Measurements from ENCODE around the gene ZDHHC11.
"Not testable (repeated sequence)": the region's sequence is repeated elsewhere in the genome, so short reads cannot be mapped to it uniquely, and the experiment has no call there.

ZDHHC11 gene

DNA sequence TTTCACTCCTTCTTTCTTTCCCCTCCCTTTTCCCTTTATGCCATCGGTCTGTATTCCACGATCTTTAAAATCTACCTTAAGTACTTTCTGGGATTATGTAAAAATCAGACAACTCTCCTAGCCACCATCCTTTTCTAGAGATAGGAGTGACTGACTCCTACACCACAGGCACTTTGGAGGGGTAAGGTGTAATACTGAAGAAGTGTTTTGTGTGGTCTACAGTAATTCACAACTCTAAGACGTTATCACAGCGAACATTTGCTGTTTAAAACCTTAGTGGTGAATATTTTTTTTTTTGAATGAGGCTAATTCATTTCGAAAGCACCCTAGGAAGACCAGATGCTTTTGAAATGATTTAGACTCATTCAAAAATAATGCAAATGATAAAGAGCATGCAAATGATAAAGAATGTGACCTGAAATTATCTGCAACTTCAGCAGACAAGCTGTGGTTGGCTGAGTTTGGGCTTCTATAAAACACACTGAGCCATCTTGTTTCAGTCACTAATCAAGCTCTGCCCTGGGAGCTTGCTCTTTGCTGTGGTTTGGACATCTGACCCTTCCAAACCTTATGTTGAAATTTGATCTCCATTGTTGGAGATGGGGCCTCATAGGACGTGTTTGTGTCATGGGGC, 52.2 kb downstream of the ZDHHC11 start:
- DNase-seq = not testable (repeated sequence)

DNA sequence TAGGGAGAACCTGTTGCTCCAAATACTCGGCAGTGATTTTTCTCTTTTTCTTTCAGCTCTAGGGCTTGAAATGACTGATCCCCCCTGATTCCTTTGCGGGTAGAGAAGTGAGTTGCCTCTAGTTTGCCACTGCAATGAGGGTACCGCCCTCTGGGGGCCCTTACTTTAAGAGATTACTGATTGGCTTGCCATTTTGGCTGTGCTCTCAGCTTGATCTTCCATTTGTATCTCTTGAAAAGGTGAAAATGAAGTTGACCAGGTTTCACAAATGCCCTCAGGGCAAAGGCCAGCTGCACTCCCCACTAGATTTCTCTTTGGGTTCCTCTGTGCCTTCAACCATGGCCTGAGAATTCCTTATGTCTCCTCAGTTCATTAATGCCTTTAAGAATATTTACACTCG, 52.8 kb downstream of the ZDHHC11 start:
- DNase-seq = not testable (repeated sequence)

DNA sequence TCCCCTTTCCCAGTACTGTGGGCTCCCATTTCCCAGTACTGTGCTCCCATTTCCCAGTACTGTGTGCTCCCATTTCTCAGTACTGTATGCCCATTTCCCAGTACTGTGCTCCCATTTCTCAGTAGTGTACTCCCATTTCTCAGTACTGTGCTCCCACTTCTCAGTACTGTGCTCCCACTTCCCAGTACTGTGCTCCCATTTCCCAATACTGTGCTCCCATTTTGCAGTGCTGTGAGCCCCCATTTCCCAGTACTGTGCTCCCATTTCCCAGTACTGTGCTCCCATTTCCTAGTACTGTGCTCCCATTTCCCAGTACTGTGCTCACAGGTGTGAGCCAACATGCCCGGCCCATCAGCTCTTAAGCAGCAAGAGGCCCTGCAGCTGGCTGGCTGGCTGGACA, 54.9 kb downstream of the ZDHHC11 start:
- DNase-seq = not testable (repeated sequence)

DNA sequence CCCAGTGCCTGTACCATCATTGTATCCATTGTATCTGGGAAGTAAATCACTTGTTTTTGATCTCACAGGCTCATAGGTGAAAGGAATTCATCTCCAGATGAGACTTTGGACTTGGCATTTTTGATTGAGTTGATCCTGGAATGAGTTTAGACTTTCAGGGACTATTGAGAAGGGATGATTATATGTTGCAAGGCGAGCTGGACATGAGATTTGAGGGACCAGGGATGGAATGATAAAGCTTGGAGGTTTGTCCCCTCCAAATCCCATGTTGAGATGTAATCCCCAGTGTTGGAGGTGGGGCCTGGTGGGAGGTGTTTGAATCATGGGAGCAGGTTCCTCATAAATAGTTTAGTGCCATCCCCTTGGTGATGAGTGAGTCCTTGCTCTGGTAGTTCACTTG, 55.8 kb downstream of the ZDHHC11 start:
- not testable (repeated sequence) for DNase-seq

DNA sequence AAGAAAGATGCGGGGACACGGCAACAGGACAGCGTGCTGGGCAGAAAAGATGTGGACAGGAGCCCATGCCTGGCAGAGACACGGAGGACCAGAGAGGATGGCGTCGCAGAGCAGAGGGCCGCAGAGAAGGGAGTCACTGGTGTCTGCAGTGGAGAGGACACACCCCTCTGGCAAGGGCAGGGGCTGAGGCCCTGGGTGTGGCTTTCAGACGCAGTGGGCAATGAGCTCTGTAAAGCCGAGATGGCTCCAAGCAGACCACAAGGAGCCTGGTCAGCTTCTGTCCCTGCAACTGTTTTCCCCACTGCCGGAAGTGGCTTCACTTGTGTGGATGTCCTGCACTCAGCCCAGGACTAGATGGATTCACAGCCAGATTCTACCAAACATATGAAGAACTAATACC, 62.1 kb downstream of the ZDHHC11 start:
- not testable (repeated sequence) for DNase-seq

DNA sequence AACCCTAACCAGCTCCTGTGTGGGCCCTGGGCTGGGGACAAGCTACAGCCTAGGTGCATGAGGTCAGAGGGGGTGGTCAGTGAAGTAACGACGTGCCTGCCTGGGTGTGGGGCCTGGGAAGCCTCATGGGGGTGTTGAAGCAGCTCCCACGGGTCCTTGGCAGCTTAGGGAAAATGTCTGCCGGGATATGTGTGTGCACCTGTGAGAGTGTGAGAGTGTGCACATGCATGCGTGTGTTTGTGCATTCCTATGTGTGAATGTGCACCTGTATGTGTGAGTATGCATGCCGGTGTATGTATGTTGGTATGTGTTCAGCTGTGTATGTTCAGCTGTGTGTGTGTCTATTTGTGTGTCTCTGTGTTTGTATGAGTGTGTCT, 62.9 kb downstream of the ZDHHC11 start:
- not testable (repeated sequence) for DNase-seq

DNA sequence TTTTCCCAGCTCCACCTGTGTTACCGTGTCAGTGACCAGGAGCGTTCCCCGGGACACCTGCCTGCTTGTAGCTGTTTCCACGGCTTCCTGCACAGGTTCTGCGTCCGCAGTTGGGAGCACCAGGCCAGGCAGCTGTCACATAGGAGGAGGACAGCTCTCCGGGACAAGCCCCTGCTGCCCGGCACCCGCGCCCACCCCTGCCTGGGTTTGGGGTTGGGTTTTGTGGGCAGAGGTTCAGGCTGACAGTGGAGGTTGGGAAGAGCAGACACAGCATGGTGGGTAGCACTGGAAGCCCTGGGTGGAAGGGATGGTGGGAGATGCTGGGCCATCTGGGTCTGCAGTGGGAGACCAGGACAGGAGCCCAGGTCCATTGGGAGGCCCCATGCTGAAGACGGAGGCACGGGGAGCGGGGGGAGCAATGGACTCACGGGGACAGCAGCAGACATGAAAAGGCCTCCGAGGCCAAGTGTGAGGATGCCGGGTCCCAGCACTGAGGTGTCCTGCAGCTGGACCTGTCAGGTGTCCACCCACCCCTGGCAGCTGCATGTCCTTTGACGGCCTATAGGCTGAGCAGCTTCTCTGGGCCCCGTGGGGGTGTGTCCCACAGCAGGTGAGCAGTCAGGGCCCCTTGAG, 63.4 kb downstream of the ZDHHC11 start:
- not testable (repeated sequence) for DNase-seq

DNA sequence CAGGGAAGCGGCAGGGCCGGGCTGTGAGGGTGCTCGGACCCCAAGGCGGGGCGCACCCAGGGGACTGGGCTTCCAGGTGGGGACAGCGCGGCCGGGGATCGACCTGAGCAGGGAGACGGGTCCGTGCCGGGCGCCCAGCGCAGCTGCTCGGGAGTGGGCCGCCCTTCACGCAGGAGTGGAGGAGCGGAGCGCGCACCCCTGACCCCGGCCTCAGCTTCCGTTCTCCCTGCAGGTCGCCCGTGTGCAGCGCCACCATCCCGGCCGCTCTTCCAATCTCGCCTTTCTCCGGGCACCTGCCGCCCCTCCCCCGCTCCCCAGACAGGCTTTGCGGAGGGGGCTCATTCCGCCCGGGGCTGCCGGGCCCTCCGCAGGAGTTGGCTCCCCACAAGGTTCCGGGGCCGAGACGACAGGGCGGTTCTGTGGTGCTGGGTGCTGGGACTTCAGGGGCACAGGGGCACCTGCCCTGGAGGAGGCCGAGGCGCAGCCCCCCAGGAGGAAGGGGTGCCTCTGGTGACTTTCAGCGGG, 65.5 kb downstream of the ZDHHC11 start:
- not testable (repeated sequence) for DNase-seq

DNA sequence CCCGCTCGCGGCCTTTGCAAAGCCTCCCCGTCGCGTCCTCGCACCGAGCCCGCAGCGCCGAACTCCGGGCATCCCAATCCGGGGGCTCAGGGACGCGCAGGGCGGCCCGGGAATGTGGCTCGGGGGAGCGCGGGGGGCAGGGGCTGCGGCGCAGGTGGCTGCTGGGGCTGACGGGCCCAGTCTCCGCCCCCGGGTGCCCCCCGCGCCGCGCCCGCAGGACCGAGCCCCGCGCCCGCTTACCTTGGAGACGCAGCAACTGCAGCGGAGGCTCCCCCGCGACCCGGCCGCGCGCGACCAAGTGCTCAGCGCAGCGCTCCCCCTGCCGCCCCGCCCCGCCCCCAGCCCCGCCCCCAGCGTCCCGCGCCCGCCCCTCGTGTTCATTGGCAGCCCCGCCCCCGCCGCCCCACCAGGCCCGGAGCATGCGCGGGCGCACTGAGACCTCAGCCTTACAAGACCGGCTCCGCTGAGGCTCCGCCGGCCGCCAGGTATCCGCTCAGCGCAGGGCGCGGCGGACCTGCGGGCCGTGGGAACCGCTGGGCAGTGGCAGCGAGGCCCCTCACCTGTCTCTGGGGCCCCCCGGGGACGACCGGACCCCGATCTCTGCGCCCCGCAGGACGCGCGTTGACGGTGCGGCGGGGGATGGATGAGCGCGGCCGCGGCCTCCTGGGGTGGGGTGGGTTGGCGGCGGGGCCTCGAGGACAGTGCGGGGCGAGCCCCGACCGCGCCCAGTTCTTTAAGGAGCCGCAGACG, 66.2 kb downstream of the ZDHHC11 start, which contains the start of gene ZDHHC11B:
Gene ZDHHC11B (minus strand): TSS at position 302 of the 750 bp plus-strand sequence. CDS start 17,810 bp downstream, outside the sequence.
- DNase-seq = peak; percentile 55

DNA sequence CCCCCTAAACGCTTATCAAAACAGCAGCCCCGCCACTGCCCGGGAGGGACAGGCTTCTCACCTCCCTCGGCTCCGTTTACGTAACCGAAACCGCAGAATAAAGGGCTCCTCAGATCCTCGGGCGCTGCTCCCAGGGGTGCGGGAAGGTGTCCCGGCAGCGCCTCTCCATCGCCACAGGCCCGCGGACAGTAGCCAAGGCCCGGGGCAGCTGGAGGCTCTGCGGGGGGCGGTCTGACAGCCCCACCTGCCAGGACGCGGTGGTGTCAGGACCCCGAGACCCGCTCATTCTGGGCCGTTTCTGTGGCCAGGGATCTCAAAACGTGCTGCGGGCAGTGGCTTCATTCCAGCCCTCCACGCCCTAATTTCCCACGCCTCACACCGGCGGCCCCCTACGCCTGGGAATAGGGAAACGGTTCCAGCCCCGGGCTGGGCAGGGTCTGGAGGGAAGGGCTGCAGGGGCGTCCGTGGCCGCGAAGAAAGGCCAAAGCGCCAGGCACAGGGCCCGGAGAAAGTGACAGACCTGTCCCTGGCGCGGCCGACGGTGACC, 66.8 kb downstream of the ZDHHC11 start:
- not testable (repeated sequence) for DNase-seq

DNA sequence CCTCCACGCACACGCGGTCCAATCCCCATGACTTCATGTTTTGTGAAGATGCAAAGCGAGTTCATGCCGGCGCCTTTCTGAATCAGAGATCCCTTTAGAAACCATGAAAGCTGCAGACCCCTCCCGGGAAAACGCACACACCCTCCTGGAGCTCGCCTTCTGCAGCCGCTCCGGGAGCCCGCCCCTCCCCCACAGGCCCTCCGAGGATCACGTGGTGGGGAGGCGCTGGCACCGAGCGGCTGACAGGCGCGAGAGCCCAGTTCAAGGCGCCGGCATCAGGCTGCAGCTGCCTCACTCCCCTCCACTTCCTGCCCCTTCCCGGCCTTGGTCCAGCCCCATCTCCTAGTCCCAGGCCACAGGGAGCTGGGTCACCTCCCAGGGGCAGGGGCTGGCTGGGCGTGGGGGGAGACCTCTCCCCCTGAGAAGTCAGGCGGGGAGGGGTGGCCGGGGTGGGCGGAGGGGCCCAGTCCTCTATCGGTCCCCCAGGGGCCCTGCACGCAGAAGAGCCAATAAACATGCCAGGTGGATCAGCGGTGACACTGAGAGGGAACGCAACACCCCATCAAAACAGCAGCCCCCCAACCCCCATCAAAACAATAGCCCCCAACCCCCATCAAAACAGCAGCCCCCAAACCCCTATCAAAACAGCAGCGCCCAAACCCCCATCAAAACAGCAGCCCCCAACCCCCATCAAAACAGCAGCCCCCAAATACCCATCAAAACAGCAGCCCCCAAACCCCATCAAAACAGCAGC, 67.6 kb downstream of the ZDHHC11 start:
- not testable (repeated sequence) for DNase-seq

DNA sequence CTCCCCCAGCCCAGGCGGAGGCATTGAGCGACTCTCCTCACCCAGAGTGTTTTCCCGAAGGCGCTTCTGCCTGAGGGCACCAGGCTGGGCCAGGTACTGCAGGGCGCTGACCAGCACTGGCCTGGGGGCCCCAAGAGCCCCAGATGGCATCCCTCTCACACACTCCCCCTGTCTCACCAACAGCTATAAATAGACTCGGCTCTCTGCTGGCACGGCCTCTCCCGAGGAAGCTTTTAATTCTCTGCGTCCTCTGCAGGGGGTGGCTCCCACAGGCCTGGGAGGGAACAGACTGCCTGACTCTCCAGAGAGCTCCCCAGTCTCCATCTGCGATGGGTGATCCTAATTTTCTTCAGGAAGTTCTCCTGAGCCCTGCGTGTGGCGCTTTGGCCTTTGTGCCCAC, 68.4 kb downstream of the ZDHHC11 start:
- DNase-seq = not testable (repeated sequence)

DNA sequence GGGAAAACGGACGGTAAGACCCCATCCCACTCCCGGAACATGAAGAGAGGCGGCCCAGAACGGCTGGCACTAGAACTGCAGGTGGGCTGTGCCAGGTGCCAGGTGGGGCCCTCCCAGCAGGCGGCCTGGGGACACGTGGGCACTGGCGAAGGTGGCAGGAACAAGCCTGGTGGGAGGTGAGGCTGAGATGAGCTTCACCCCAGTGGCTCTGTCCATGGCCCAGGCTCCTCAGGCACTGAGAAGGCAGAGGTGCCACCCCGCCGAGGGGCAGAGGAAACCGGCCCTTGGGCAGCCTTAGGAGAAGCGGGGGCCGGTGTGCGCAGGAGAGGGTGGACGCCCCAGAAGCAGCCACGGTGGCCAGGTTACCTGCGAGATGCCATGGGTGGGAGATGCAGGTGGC, 70.2 kb downstream of the ZDHHC11 start:
- not testable (repeated sequence) for DNase-seq

DNA sequence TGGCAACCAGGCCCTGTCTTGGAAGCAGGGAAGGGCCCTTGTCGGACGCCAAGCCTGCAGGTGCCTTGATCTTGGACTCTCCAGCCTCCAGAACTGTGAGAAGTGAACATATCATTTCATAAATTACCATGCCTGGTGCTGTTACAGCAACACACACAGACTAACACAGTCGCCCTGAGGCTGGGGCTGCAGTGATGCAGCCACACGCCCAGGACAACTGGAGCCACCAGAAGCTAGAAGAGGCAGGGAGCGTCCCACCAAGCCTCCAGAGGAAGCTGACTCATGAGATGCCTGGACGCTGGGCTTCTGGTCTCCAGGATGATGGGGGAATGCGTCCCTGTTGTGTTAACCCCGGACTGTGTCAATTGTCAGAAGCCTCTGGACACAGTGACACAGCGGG, 71.8 kb downstream of the ZDHHC11 start:
- not testable (repeated sequence) for DNase-seq

DNA sequence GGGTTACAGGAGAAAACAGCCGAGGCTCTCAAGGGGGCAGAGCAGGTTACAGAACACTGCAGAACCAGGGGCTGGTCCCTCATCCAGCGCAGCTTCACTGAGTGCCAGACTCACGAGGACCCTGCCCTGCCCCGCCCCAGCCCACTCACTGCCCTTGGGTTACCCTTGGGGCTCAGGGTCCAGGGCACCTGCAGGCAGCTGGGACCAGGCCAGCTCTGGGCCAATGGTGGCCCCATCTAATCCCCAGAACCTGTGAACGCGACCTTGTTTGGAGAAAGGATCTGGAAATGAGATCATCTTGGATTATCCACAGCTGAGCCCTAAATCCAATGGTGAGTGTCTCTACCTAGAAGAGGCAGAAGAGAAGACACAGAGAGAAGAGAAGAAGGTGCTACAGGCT, 72.4 kb downstream of the ZDHHC11 start:
- not testable (repeated sequence) for DNase-seq

DNA sequence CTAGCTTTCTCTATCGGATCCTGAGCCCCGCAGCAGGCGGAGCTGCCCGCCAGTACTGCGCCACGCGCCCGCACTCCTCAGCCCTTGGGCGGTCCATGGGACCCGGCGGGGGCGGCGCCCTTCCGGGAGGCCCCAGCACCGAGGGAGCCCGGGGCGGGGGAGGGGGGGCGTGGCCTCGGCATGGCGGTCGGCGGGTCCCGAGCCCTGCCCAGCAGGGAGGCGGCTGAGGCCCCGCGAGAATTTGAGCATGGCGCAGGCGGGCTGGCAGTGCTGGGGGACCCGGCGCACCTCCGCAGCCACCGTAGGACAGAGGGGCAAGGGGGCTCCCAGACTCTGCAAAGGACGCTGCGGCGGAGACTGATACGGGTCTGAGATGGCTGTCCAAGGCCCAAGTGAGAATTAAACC, 73.0 kb downstream of the ZDHHC11 start:
- DNase-seq = no peak

DNA sequence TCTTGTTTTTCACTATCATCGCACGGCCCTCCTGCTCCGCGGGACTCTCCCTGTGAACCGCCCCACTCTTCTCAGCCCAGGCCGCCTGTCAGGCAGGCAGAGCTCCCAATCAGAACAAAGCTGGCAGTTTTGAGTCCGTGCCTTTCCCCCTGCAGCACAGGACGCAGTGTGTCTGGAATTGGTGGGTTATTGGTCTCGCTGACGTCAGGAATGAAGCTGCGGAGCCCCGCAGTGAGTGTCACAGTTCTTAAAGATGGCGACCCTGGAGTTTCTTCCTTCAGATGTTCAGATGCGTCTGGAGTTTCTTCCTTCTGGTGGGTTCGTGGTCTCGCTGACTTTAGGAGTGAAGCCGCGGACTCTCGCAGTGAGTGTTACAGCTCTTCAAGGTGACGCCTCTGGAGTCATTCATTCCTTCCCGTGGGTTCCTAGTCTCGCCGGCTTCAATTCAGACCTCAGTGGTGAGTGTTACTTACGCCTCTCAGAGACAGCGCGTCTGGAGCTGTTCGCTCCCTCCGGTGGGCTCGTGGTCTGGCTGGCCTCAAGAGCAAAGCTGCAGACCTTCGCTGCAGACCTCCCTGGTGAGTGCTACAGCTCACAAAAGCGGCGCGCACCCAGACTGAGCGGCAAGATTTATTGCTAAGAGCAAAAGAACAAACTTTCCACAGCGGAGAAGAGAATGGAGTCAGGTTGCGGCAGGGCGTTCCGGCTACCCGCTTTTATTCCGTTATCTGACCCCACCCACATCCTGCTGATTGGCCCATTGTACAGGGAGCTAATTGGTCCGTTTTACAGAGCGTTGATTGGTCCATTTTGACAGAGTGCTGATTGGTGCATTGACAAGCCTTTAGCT, 73.7 kb downstream of the ZDHHC11 start:
- no peak for DNase-seq

DNA sequence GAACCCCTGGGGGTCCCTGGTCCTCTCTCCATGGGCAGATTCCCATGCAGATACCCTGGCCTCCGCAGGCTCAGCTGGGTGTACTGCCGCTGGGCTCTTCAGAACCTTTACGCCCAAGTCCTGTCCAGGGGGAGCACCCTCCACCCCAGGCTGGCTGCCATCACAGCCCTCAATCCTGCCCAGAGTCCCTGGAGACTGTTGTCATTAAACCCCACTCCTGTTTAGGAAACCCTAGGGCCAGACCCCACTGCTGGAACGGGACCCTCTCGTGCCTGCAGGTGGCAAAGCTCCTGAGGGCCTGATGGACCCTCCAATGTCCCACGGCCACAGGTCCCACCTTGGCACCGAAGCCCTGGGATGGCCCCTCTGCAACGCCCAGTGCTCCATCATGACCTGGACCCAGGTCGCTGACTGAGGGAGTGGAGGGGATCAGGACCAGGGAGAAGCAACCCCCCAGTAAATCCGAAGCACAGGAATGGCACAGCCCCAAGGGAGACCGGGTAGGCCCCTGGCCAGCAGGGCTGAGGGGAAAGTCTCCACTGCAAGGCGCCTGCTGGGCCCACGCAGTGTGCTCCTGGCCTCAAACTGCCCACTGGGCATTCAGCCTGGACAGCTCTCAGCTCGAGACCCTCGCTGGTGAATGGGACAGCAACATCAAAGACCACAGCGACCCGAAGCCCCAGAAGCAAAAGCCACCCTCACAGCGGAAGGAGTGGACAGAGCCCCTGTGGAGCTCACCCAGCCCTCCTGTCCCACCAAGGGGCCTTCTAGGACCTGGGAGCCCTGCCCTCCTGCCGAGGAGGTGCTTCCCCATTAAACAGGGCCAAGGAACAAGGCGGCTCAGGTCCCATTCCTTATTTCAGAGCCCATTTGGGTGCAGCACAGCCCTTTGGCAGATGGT, 74.6 kb downstream of the ZDHHC11 start:
- DNase-seq = no peak

DNA sequence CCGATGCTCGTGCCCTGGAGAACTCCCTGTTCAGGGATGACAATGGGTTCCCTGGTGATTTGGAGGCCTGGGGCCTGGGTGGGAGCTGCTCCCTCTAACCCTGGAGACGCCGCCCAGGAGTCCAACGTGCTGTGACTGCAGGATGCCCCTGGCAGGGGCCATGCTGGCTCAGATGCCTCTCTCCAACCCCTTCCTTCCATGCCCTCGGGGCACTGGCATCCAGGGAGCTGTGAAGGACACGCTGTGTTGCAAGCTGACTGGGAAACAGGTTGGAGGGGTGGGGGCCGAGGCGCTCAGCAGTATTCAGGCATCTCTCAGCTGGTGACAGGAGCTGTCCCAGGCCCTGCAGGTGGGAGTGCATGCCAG, 75.2 kb downstream of the ZDHHC11 start:
- DNase-seq = not testable (repeated sequence)

DNA sequence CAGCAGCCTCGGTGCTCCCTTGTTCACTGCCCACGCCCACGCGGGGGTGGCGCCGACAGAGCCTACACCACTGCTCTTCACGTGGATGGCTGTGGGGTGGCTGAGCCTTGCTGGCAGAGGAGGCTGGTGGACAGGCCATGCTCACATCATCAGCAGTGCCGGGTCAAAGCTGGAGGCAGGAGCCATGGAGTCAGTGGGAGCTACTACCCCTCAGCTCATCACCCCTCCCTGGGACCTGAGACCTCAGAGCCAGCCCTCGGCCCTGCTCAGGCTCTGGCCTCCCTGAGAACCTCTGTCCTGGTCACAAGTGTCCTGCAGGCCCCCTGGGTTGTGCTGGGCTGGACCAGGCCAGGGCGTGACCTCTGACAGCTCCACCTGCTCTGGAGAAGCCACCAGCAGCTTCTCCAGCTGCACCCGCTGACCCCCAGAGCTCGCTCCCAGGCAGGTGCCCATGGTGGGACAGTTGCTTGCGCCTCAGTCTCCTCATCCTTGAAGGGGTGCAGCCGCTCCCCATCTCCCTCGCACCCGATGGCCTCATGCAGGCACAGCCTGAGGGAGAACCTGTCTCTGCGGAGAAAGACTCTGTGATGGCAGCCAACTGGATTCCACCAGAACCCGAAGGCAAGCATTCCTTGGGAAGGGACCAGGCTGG, 75.8 kb downstream of the ZDHHC11 start:
- not testable (repeated sequence) for DNase-seq
